Ecto neural progenitor cell (in vitro differentiated cells): ENCODE results near the gene CRTAP.
"Not testable (repeated sequence)": the region's sequence is repeated elsewhere in the genome, so short reads cannot be mapped to it uniquely, and the experiment has no call there.

Experiments
- DNase-seq: peaks from one replicate; pipeline ENCODE4 v3.0.0-alpha.2; 2018; ENCODE audit warnings: low spot score

CRTAP gene

GRCh38 chr3:33113772-33114621, at the start of gene CRTAP:
Gene CRTAP (plus strand): TSS chr3:33114014. CDS start chr3:33114078, 64 bp downstream.
- peak; percentile 94 for DNase-seq

GRCh38 chr3:33064929-33065328, 48.9 kb upstream of the CRTAP start:
- DNase-seq: no peak

GRCh38 chr3:33067484-33067883, 46.3 kb upstream of the CRTAP start:
- DNase-seq: no peak

- DNase-seq: not testable (repeated sequence)
Measured at GRCh38 chr3:33069862-33070261, 44.0 kb upstream of the CRTAP start.

GRCh38 chr3:33071181-33071580, 42.6 kb upstream of the CRTAP start:
- DNase-seq: no peak

GRCh38 chr3:33071946-33072345, 41.9 kb upstream of the CRTAP start:
- no peak for DNase-seq

- DNase-seq: peak; percentile 72
Measured at GRCh38 chr3:33074217-33075067, 39.4 kb upstream of the CRTAP start.

- DNase-seq: no peak
Measured at GRCh38 chr3:33075995-33076394, 37.8 kb upstream of the CRTAP start.

GRCh38 chr3:33076952-33077351, 36.9 kb upstream of the CRTAP start:
- no peak for DNase-seq

- no peak for DNase-seq
Measured at GRCh38 chr3:33077976-33078375, 35.8 kb upstream of the CRTAP start.

GRCh38 chr3:33079813-33080212, 34.0 kb upstream of the CRTAP start:
- DNase-seq: not testable (repeated sequence)

- DNase-seq: no peak
Measured at GRCh38 chr3:33081812-33082211, 32.0 kb upstream of the CRTAP start.

GRCh38 chr3:33083958-33084357, 29.9 kb upstream of the CRTAP start:
- DNase-seq: no peak

GRCh38 chr3:33088691-33089090, 25.1 kb upstream of the CRTAP start:
- no peak for DNase-seq

- no peak for DNase-seq
Measured at GRCh38 chr3:33089515-33089914, 24.3 kb upstream of the CRTAP start.

- no peak for DNase-seq
Measured at GRCh38 chr3:33091746-33092145, 22.1 kb upstream of the CRTAP start.

- no peak for DNase-seq
Measured at GRCh38 chr3:33092496-33093254, 21.1 kb upstream of the CRTAP start.

GRCh38 chr3:33093847-33094246, 20.0 kb upstream of the CRTAP start:
- no peak for DNase-seq

- no peak for DNase-seq
Measured at GRCh38 chr3:33095436-33095835, 18.4 kb upstream of the CRTAP start.

GRCh38 chr3:33096093-33096868, 17.5 kb upstream of the CRTAP start:
- peak; percentile 58 for DNase-seq

GRCh38 chr3:33099109-33099645, 14.6 kb upstream of the CRTAP start:
- DNase-seq: no peak
